HCT116 (cell line): ENCODE results near the gene ARHGEF9. TPM values are rescaled to one million over a fixed set of nuclear protein-coding genes. Genes with fewer than 3 reads are reported as not detected.

Source experiments
- ATAC-seq: fragments of 200-7000 bp; cut with Tn5 transposase; 2 replicates; pipeline ENCODE4 v1.9.1; 2020; ENCODE audit warnings: mild to moderate bottlenecking, moderate library complexity
- BruUV-seq: library from RNA; stranded (reverse); fragments of 400-500 nt; replicated peaks from 2 replicates; lab custom pipeline; 2021; lab: Mats Ljungman, UMichigan
- CTCF ChIA-PET: fragments of 300-600 bp; sonication (Branson Sonifier 250); formaldehyde crosslinking; loops from one replicate; lab custom pipeline; 2021; ENCODE audit warnings: antibody characterized with exemption; lab: Charles Lee
- POLR2A ChIA-PET: fragments of 300-600, 350-600 bp; sonication (Branson Sonifier 250); formaldehyde crosslinking; loops from one replicate; lab custom pipeline; 2021; ENCODE audit warnings: antibody characterized with exemption; lab: Charles Lee
- RAD21 ChIA-PET, 2 experiments: fragments of 300-600 bp; sonication (Branson Sonifier 250); formaldehyde crosslinking; loops; one replicate each; lab custom pipeline; 2023; ENCODE audit warnings: low total read pairs in 2 of 2; ENCODE audit not compliant: uncharacterized antibody in 2 of 2, unreplicated experiment in 2 of 2, low non-redundant PET in 1 of 2; lab: Charles Lee
- DNase-seq: peaks from one replicate; pipeline ENCODE4 v3.0.0-alpha.2; 2010; ENCODE audit warnings: low read depth, low spot score
- H2AFZ ChIP-seq: fragments of 200-600 bp; shearing (Covaris generic), sonication (generic); 2 replicates; pipeline ENCODE4 v1.6.1; 2017; ENCODE audit warnings: low read depth, mixed run types, mixed read lengths, antibody characterized with exemption, low read length; ENCODE audit not compliant: poor library complexity, severe bottlenecking
- H3K27ac ChIP-seq: 2 replicates; pipeline ENCODE4 v1.5.1; 2012; ENCODE audit warnings: low read depth, low read length
- H3K27me3 ChIP-seq: fragments of 200-600 bp; sonication (generic); 2 replicates; pipeline ENCODE4 v1.6.1; 2016; ENCODE audit warnings: mixed run types, low read length, mixed read lengths; ENCODE audit not compliant: insufficient read depth
- H3K36me3 ChIP-seq, 2 experiments: fragments of 200-500 bp in 1 of 2; fragments of 200-600 bp in 1 of 2; sonication (Bioruptor generic) in 1 of 2; sonication (generic) in 1 of 2; 2 replicates each; pipeline versions ENCODE4 v1.5.1 to v1.6.1; 2014 to 2016; ENCODE audit warnings: low read length in 2 of 2, inconsistent platforms in 1 of 2, mixed read lengths in 1 of 2, mixed run types in 1 of 2; ENCODE audit not compliant: insufficient read depth in 2 of 2, control insufficient read depth in 1 of 2
- H3K4me1 ChIP-seq, 2 experiments: fragments of 200-600 bp in 1 of 2; sonication (generic) in 1 of 2; 2 replicates each; pipeline versions ENCODE4 v1.5.1 to v1.6.1; 2012 to 2017; ENCODE audit warnings: low read length in 2 of 2, inconsistent platforms in 1 of 2, mild to moderate bottlenecking in 1 of 2, mixed read lengths in 1 of 2, mixed run types in 1 of 2, moderate library complexity in 1 of 2; ENCODE audit not compliant: insufficient read depth in 2 of 2, control insufficient read depth in 1 of 2
- H3K4me2 ChIP-seq: fragments of 200-600 bp; sonication (generic); 2 replicates; pipeline ENCODE4 v1.6.1; 2017; ENCODE audit warnings: mixed run types, low read length, mixed read lengths
- H3K4me3 ChIP-seq, 2 experiments: fragments of 200-600 bp in 1 of 2; sonication (generic) in 1 of 2; replicated peaks in 1 of 2; 2 replicates each; pipeline ENCODE4 v1.5.1; 2011 to 2016; ENCODE audit warnings: low read length in 2 of 2, control low read depth in 1 of 2, low read depth in 1 of 2, mild to moderate bottlenecking in 1 of 2, mixed read lengths in 1 of 2, mixed run types in 1 of 2
- H3K79me2 ChIP-seq: fragments of 200-600 bp; sonication (generic); 2 replicates; pipeline ENCODE4 v1.6.1; 2017; ENCODE audit warnings: mild to moderate bottlenecking, mixed run types, low read length, moderate library complexity, mixed read lengths; ENCODE audit not compliant: insufficient read depth
- H3K9ac ChIP-seq: fragments of 200-600 bp; sonication (generic); 2 replicates; pipeline ENCODE4 v1.6.1; 2016; ENCODE audit warnings: low read length, mixed read lengths
- H3K9me2 ChIP-seq: fragments of 200-600 bp; sonication (generic), shearing (Covaris generic); 2 replicates; pipeline ENCODE4 v1.6.1; 2017; ENCODE audit warnings: mixed run types, mild to moderate bottlenecking, moderate library complexity; ENCODE audit not compliant: insufficient read depth
- H3K9me3 ChIP-seq, 2 experiments: fragments of 200-500 bp in 1 of 2; fragments of 200-600 bp in 1 of 2; sonication (Bioruptor generic) in 1 of 2; sonication (generic) in 1 of 2; 2 replicates each; pipeline ENCODE4 v1.6.1; 2014 to 2017; ENCODE audit warnings: low read length in 2 of 2, mixed read lengths in 2 of 2, inconsistent platforms in 1 of 2, low read depth in 1 of 2, mild to moderate bottlenecking in 1 of 2, mixed run types in 1 of 2, moderate library complexity in 1 of 2; ENCODE audit not compliant: control insufficient read depth in 1 of 2, insufficient read depth in 1 of 2
- H4K20me1 ChIP-seq: fragments of 200-600 bp; sonication (generic), shearing (Covaris generic); 2 replicates; pipeline ENCODE4 v1.6.1; 2017; ENCODE audit warnings: mixed run types, mild to moderate bottlenecking, moderate library complexity; ENCODE audit not compliant: insufficient read depth
- CBX3 ChIP-seq: IDR thresholded peaks from 2 replicates; pipeline ENCODE4 v1.6.1; 2012; ENCODE audit warnings: low read depth
- CEBPB ChIP-seq: IDR thresholded peaks from 2 replicates; pipeline ENCODE4 v1.6.1; 2012; ENCODE audit warnings: low read depth
- ELF1 ChIP-seq: IDR thresholded peaks from 2 replicates; pipeline ENCODE4 v1.6.1; 2012; ENCODE audit warnings: low read depth, borderline replicate concordance
- JUND ChIP-seq: IDR thresholded peaks from 2 replicates; pipeline ENCODE4 v1.6.1; 2012
- POLR2AphosphoS5 ChIP-seq: IDR thresholded peaks from 2 replicates; pipeline ENCODE4 v1.6.1; 2011; ENCODE audit warnings: mild to moderate bottlenecking, low read depth, low read length, moderate library complexity
- RAD21 ChIP-seq: IDR thresholded peaks from 2 replicates; pipeline ENCODE4 v1.6.1; 2012; ENCODE audit warnings: low read depth, mild to moderate bottlenecking
- SIN3A ChIP-seq: IDR thresholded peaks from 2 replicates; pipeline ENCODE4 v1.6.1; 2012; ENCODE audit warnings: low read depth
- SP1 ChIP-seq: IDR thresholded peaks from 2 replicates; pipeline ENCODE4 v1.6.1; 2012; ENCODE audit warnings: low read depth
- SRF ChIP-seq: IDR thresholded peaks from 2 replicates; pipeline ENCODE4 v1.6.1; 2012; ENCODE audit warnings: low read depth
- YY1 ChIP-seq: IDR thresholded peaks from 2 replicates; pipeline ENCODE4 v1.6.1; 2011; ENCODE audit warnings: low read length, low read depth, moderate library complexity, mild to moderate bottlenecking; ENCODE audit not compliant: insufficient replicate concordance; ENCODE audit errors: extremely low read depth
- ZBTB33 ChIP-seq: IDR thresholded peaks from 2 replicates; pipeline ENCODE4 v1.6.1; 2011; ENCODE audit warnings: mild to moderate bottlenecking, low read length, moderate library complexity; ENCODE audit not compliant: insufficient replicate concordance; ENCODE audit errors: extremely low read depth
- ZFX ChIP-seq: fragments of 450-650 bp; IDR thresholded peaks from 2 replicates; pipeline ENCODE4 v1.6.1; 2017
- ZNF274 ChIP-seq: fragments of 200-500 bp; sonication (Bioruptor generic); IDR thresholded peaks from 2 replicates; pipeline ENCODE4 v1.6.1; 2014; ENCODE audit warnings: mild to moderate bottlenecking, low read depth, low read length, inconsistent platforms
- intact Hi-C: fragments of 100-400 bp; cut with micrococcal nuclease; formaldehyde crosslinking; loops from 2 replicates; pipeline ENCODE4 v1.10.0; 2022
- total RNA-seq: library from RNA; stranded (reverse); gene quantifications from one replicate; pipeline ENCODE4 v1.2.1, GENCODE V29; 2021; ENCODE audit not compliant: unreplicated experiment
- TF ChIP-seq, protein P1 (sequence below): IDR thresholded peaks from 2 replicates; pipeline ENCODE4 v1.6.1; 2012

Gene ARHGEF9
- total RNA-seq, 1 experiment from 2014 or later: 15.0 TPM

DNA sequence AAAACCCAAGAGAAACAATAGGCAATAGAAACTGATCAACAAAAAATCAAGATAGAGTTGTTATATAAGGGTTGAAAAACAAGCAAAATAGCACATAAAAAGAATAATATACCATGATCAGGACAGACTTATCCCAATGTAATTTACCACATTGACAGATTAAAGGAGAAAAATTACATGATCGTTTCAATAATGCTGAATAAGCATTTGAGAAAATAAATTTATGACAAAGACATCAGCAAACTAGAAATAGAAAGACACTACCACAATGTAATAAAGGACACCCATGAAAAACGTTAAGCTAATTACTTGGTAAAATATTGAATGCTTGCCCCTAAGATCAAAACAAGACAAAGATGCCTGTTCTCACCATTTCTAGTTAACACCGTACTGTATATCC is 105.6 kb downstream of the ARHGEF9 start:
- no peaks in the 10 kb centered on the region for H3K9me2 ChIP-seq
- TF ChIP-seq RAD21 (no peak), POLR2AphosphoS5 (no peak), JUND (no peak), CBX3 (no peak), YY1 (no peak), ELF1 (no peak), ZFX (no peak), ZNF274 (no peak), SP1 (no peak), ZBTB33 (no peak), SIN3A (no peak), SRF (no peak), CEBPB (no peak)
- TF ChIP-seq, protein P1, sequence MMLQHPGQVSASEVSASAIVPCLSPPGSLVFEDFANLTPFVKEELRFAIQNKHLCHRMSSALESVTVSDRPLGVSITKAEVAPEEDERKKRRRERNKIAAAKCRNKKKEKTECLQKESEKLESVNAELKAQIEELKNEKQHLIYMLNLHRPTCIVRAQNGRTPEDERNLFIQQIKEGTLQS: no peak
- TF ChIP-seq, all 23 proteins: peak for 0
- H3K9ac ChIP-seq: no peak overlapping the region
- RAD21 ChIA-PET: no interaction called here
- H3K9me3 ChIP-seq: no peaks in the 10 kb centered on the region
- ATAC-seq (no peak), DNase-seq (no peak)
- no peaks in the 10 kb centered on the region for H3K4me1 ChIP-seq
- no peak overlapping the region for H2AFZ ChIP-seq
- no peaks in the 10 kb centered on the region for H3K27me3 ChIP-seq
- H4K20me1 ChIP-seq: no peaks in the 10 kb centered on the region
- H3K79me2 ChIP-seq: no peaks in the 10 kb centered on the region
- intact Hi-C loops: no loop called here
- no TSS peak for BruUV-seq
- no peak overlapping the region for H3K27ac ChIP-seq
- CTCF ChIA-PET: no interaction called here
- no peak overlapping the region for H3K4me3 ChIP-seq
- POLR2A ChIA-PET: no interaction called here
- no peak overlapping the region for H3K4me2 ChIP-seq
- no peaks in the 10 kb centered on the region for H3K36me3 ChIP-seq
